Keratinocyte (primary cell): Measurements from ENCODE around the gene SYNDIG1. TPM values are rescaled to one million over a fixed set of nuclear protein-coding genes. Genes with fewer than 3 reads are reported as not detected.

ENCODE experiments used
- DNase-seq: peaks from one replicate; pipeline ENCODE4 v3.0.0-alpha.2; 2011; ENCODE audit warnings: low read depth, missing footprints, low spot score
- FAIRE-seq: peaks from 2 replicates; lab custom pipeline; 2011; peaks lifted over from hg19 to GRCh38; lab: Jason Lieb, UNC
- H2AFZ ChIP-seq: 2 replicates; pipeline ENCODE4 v1.6.0; 2012; ENCODE audit warnings: low read length, control low read depth, inconsistent platforms; ENCODE audit not compliant: control insufficient read depth
- H3K27ac ChIP-seq: 2 replicates; pipeline ENCODE4 v1.5.1; 2011; ENCODE audit warnings: low read length; ENCODE audit not compliant: control insufficient read depth, insufficient read depth
- H3K27me3 ChIP-seq: 3 replicates; pipeline ENCODE4 v1.6.0; 2011; ENCODE audit warnings: low read length; ENCODE audit not compliant: control insufficient read depth, insufficient read depth; ENCODE audit errors: extremely low read depth
- H3K36me3 ChIP-seq, 2 experiments: 2 replicates in 1 of 2; 3 replicates in 1 of 2; pipeline ENCODE4 v1.5.1; 2011; ENCODE audit warnings: low read length in 2 of 2, mild to moderate bottlenecking in 1 of 2; ENCODE audit not compliant: control insufficient read depth in 2 of 2, insufficient read depth in 2 of 2; ENCODE audit errors: extremely low read depth in 1 of 2
- H3K4me1 ChIP-seq: 3 replicates; pipeline ENCODE4 v1.5.1; 2011; ENCODE audit warnings: low read length; ENCODE audit not compliant: control insufficient read depth, insufficient read depth; ENCODE audit errors: extremely low read depth
- H3K4me2 ChIP-seq: 3 replicates; pipeline ENCODE4 v1.6.0; 2011; ENCODE audit warnings: low read depth, low read length; ENCODE audit not compliant: control insufficient read depth, insufficient read depth; ENCODE audit errors: extremely low read depth
- H3K4me3 ChIP-seq, 3 experiments: fragments of 200-600 bp in 1 of 3; sonication (generic) in 1 of 3; 2 replicates in 2 of 3; 3 replicates in 1 of 3; pipeline ENCODE4 v1.5.1; 2011 to 2016; ENCODE audit warnings: low read length in 3 of 3, mild to moderate bottlenecking in 3 of 3, control low read depth in 2 of 3, inconsistent platforms in 1 of 3, low read depth in 1 of 3, mixed read lengths in 1 of 3, mixed run types in 1 of 3, moderate library complexity in 1 of 3; ENCODE audit not compliant: control insufficient read depth in 2 of 3, insufficient read depth in 2 of 3; ENCODE audit errors: extremely low read depth in 1 of 3
- H3K79me2 ChIP-seq: 2 replicates; pipeline ENCODE4 v1.6.0; 2012; ENCODE audit warnings: low read length; ENCODE audit not compliant: control insufficient read depth, insufficient read depth
- H3K9ac ChIP-seq: 3 replicates; pipeline ENCODE4 v1.6.0; 2011; ENCODE audit warnings: low read length; ENCODE audit not compliant: control insufficient read depth, insufficient read depth; ENCODE audit errors: extremely low read depth
- H3K9me1 ChIP-seq: 3 replicates; pipeline ENCODE4 v1.6.0; 2011; ENCODE audit warnings: low read length; ENCODE audit not compliant: control insufficient read depth, insufficient read depth; ENCODE audit errors: extremely low read depth
- H3K9me3 ChIP-seq: 2 replicates; pipeline ENCODE4 v1.5.1; 2012; ENCODE audit warnings: low read depth, low read length; ENCODE audit not compliant: control insufficient read depth
- H4K20me1 ChIP-seq: 3 replicates; pipeline ENCODE4 v1.6.0; 2011; ENCODE audit warnings: low read length; ENCODE audit not compliant: control insufficient read depth, insufficient read depth; ENCODE audit errors: extremely low read depth
- CTCF ChIP-seq, 3 experiments: IDR thresholded peaks in 1 of 3; conservative IDR thresholded peaks in 1 of 3; optimal IDR thresholded peaks in 1 of 3; 2 replicates in 2 of 3; 3 replicates in 1 of 3; pipeline versions ENCODE3 to v1.5.1; 2011; ENCODE audit warnings: low read length in 3 of 3, mild to moderate bottlenecking in 3 of 3, moderate library complexity in 2 of 3, control low read depth in 1 of 3, inconsistent platforms in 1 of 3; ENCODE audit not compliant: insufficient read depth in 2 of 3; ENCODE audit errors: extremely low read depth in 1 of 3
- EZH2 ChIP-seq: IDR thresholded peaks from one replicate; pipeline ENCODE4 v1.6.1; 2012; ENCODE audit warnings: inconsistent platforms, mild to moderate bottlenecking, low read length, moderate library complexity
- dilution Hi-C: fragments of 300-500 bp; cut with MboI; formaldehyde crosslinking; loops from one replicate; pipeline ENCODE4 v1.7.0; 2020; ENCODE audit warnings: low sequenced_read_pairs; ENCODE audit not compliant: extremely low pct_ligation_motif_present
- polyA plus RNA-seq, 5 experiments: library from polyadenylated mRNA; depleted of rRNA in 3 of 5; stranded (reverse) in 3 of 5; stranded (forward) in 1 of 5; unstranded in 1 of 5; fragments of >200 nt; gene quantifications; 1 replicate in 1 of 5; 2 replicates in 3 of 5; 3 replicates in 1 of 5; pipeline versions ENCODE4 v1.2.1 to v1.2.3, GENCODE V29; 2011 to 2012; ENCODE audit warnings: missing spikeins in 2 of 5, low read depth in 1 of 5, low replicate concordance in 1 of 5

The SYNDIG1 gene
- polyA plus RNA-seq, 1 donor (not counting 4 experiments of a cell fraction or from before 2014, with no cell fraction given) = 0.38 TPM

GRCh38 chr20:24664266-24664986 lies 195.0 kb downstream of the SYNDIG1 start:
- Histone ChIP-seq H3K36me3 (no peaks in the 10 kb centered on the region), H4K20me1 (no peaks in the 10 kb centered on the region), H3K4me1 (no peaks in the 10 kb centered on the region), H3K27me3 (no peaks in the 10 kb centered on the region), H3K4me2 (no peak overlapping the region), H3K27ac (no peak overlapping the region), H3K9ac (no peak overlapping the region), H3K9me1 (no peaks in the 10 kb centered on the region), H3K9me3 (no peaks in the 10 kb centered on the region), H3K79me2 (no peaks in the 10 kb centered on the region), H3K4me3 (no peak overlapping the region), H2AFZ (no peak overlapping the region)
- DNase-seq (no peak), FAIRE-seq (no peak)
- TF ChIP-seq CTCF (optimal IDR thresholded peaks at IDR 0.05 in 1 of 3, IDR thresholded peaks at IDR 0.05 in 1 of 3, conservative IDR thresholded peaks at IDR 0.05 in 1 of 3; ENCODE audit: extremely low read depth in 1 of 3, insufficient read depth in 2 of 3, low read length in 3 of 3) (no peak), EZH2 (no peak)
- dilution Hi-C loops = no loop called here

- DNase-seq (no peak), FAIRE-seq (no peak)
- Histone ChIP-seq H3K79me2 (no peaks in the 10 kb centered on the region), H3K9me1 (no peaks in the 10 kb centered on the region), H3K36me3 (no peaks in the 10 kb centered on the region), H3K27ac (no peak overlapping the region), H3K9me3 (no peaks in the 10 kb centered on the region), H4K20me1 (no peaks in the 10 kb centered on the region), H3K27me3 (no peaks in the 10 kb centered on the region), H2AFZ (no peak overlapping the region), H3K9ac (no peak overlapping the region), H3K4me3 (no peak overlapping the region), H3K4me1 (no peaks in the 10 kb centered on the region), H3K4me2 (no peak overlapping the region)
- TF ChIP-seq CTCF (optimal IDR thresholded peaks at IDR 0.05 in 1 of 3, IDR thresholded peaks at IDR 0.05 in 1 of 3, conservative IDR thresholded peaks at IDR 0.05 in 1 of 3; ENCODE audit: extremely low read depth in 1 of 3, insufficient read depth in 2 of 3, low read length in 3 of 3) (no peak), EZH2 (no peak)
- dilution Hi-C loops = no loop called here
Observed at GRCh38 chr20:24665196-24665595, 195.8 kb downstream of the SYNDIG1 start.
